Measurements from ENCODE around the gene RFFL.

DNA sequence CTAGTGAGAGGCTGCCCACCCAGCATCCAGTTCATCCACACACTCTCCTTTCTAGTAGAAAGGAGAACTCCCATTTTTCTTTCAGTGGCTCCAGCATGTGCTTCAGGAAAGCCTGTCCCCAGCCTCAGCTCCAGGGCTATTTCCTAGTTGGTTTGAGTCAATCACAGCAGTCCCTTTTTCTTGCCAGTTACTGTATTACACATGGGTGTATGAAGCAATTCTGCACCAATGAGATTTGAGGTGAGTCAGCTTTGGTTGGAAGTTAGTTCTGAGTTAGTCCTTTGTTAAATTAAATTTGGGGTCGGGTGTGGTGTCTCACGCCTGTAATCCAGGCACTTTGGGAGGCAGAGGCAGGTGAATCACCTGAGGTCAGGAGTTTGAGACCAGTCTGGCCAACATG, 31.4 kb upstream of the RFFL start:
- TF ChIP-seq, protein P1, sequence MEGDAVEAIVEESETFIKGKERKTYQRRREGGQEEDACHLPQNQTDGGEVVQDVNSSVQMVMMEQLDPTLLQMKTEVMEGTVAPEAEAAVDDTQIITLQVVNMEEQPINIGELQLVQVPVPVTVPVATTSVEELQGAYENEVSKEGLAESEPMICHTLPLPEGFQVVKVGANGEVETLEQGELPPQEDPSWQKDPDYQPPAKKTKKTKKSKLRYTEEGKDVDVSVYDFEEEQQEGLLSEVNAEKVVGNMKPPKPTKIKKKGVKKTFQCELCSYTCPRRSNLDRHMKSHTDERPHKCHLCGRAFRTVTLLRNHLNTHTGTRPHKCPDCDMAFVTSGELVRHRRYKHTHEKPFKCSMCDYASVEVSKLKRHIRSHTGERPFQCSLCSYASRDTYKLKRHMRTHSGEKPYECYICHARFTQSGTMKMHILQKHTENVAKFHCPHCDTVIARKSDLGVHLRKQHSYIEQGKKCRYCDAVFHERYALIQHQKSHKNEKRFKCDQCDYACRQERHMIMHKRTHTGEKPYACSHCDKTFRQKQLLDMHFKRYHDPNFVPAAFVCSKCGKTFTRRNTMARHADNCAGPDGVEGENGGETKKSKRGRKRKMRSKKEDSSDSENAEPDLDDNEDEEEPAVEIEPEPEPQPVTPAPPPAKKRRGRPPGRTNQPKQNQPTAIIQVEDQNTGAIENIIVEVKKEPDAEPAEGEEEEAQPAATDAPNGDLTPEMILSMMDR (IDR thresholded peaks at IDR 0.05; ENCODE audit: low read length), result no peak
- no peak for TF ChIP-seq EZH2 (IDR thresholded peaks at IDR 0.05; ENCODE audit: borderline replicate concordance, low read length)
